ENCODE data around the gene PHC2. TPM values are rescaled to one million over a fixed set of nuclear protein-coding genes. Genes with fewer than 3 reads are reported as not detected.

PHC2 gene
- total RNA-seq, 6 experiments from 2014 or later, result 49.3 to 86.5 (median 66.8) TPM

DNA sequence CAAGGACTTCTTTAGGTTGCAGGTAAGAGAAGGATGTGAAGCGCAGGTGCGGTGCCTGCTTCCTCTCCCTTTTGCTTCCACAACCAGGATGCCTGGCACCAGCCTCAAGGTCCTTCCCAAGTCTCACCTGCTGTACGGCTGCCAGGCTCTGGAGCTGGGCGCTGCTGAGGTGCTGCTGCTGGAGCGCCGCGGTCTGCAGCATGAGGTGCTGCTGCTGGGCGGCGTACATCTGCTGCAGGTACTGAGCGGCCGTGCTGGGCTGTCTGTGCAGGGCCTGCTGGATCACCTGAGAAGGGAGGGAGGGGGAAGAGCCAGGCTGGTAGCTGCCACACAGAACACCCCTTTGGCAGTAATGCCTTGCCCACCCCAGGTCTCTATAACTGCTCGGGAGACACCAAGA, 58.7 kb downstream of the PHC2 start:
- DNase-seq (no peak), ATAC-seq (no peak)
- 90% methylated on average over 2 of the region's 12 CpGs for WGBS (ENCODE audit: insufficient coverage, low coverage, low lambda C conversion rate, missing lambda C conversion rate)
- no peak for TF ChIP-seq POLR2A (IDR thresholded peaks at IDR 0.05)
- Histone ChIP-seq H3K36me3 (no peaks in the 10 kb centered on the region), H3K27ac (no peak overlapping the region), H3K4me3 (no peak overlapping the region), H3K4me1 (no peaks in the 10 kb centered on the region), H3K9me3 (no peaks in the 10 kb centered on the region), H3K27me3 (no peaks in the 10 kb centered on the region)
- intact Hi-C loops (cut with DNase I), result no loop called here

DNA sequence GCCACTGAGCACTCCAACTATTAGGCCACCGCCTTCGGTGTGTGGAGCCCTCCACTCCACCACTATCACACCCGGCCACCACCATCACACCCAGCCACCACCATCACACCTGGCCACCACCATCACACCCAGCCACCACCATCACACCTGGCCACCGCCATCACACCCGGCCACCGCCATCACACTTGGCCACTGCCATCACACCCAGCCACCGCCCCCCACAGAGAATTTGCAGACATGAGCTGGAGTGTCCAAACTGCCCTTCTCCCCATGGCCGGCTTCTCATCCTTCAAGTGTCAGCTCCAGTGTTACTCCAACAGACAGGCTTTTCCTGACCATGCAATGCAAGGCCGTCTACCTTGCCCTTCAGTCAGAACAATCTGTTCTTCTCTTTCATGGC, 59.6 kb downstream of the PHC2 start:
- no peaks in the 10 kb centered on the region for H3K9me3 ChIP-seq
- no peaks in the 10 kb centered on the region for H3K27me3 ChIP-seq
- no peak overlapping the region for H3K27ac ChIP-seq
- H3K4me1 ChIP-seq, result no peaks in the 10 kb centered on the region
- DNase-seq (no peak), ATAC-seq (no peak)
- intact Hi-C loops (cut with DNase I), result no loop called here
- TF ChIP-seq POLR2A (IDR thresholded peaks at IDR 0.05), result no peak
- TF ChIP-seq, protein P1, sequence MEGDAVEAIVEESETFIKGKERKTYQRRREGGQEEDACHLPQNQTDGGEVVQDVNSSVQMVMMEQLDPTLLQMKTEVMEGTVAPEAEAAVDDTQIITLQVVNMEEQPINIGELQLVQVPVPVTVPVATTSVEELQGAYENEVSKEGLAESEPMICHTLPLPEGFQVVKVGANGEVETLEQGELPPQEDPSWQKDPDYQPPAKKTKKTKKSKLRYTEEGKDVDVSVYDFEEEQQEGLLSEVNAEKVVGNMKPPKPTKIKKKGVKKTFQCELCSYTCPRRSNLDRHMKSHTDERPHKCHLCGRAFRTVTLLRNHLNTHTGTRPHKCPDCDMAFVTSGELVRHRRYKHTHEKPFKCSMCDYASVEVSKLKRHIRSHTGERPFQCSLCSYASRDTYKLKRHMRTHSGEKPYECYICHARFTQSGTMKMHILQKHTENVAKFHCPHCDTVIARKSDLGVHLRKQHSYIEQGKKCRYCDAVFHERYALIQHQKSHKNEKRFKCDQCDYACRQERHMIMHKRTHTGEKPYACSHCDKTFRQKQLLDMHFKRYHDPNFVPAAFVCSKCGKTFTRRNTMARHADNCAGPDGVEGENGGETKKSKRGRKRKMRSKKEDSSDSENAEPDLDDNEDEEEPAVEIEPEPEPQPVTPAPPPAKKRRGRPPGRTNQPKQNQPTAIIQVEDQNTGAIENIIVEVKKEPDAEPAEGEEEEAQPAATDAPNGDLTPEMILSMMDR (IDR thresholded peaks at IDR 0.05), result no peak
- WGBS (ENCODE audit: insufficient coverage, low coverage, low lambda C conversion rate, missing lambda C conversion rate), result 83% methylated on average over 7 of the region's 9 CpGs
- H3K36me3 ChIP-seq, result no peaks in the 10 kb centered on the region
- no peak overlapping the region for H3K4me3 ChIP-seq

DNA sequence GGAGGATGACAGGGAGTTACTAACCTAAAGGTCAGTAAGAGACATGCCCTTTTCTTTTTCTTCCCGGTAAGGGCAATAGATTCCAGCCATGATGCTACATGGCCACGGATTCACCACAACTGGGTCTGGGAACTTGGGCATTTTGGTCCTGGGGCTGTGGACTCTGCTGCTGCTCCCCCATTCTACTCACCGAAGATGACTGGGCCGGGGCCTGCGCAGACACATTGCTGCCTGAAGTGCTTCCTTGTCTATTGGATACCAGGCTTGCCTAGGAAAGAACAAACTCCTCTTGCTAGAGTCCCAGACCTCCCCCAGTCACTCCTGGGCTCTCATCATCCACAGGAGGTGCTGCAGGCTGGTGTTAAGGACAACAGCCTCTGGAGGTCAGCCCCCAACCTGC, 60.1 kb downstream of the PHC2 start:
- intact Hi-C loops (cut with DNase I), result no loop called here
- no peaks in the 10 kb centered on the region for H3K4me1 ChIP-seq
- TF ChIP-seq, protein P1 (IDR thresholded peaks at IDR 0.05), result no peak
- no peak for TF ChIP-seq POLR2A (IDR thresholded peaks at IDR 0.05)
- no peak overlapping the region for H3K27ac ChIP-seq
- H3K9me3 ChIP-seq, result no peaks in the 10 kb centered on the region
- ATAC-seq (no peak), DNase-seq (no peak)
- no peak overlapping the region for H3K4me3 ChIP-seq
- no CpG with 5 or more reads among the region's 5 CpGs for WGBS (ENCODE audit: insufficient coverage, low coverage, low lambda C conversion rate, missing lambda C conversion rate)
- no peaks in the 10 kb centered on the region for H3K36me3 ChIP-seq
- H3K27me3 ChIP-seq, result no peaks in the 10 kb centered on the region

DNA sequence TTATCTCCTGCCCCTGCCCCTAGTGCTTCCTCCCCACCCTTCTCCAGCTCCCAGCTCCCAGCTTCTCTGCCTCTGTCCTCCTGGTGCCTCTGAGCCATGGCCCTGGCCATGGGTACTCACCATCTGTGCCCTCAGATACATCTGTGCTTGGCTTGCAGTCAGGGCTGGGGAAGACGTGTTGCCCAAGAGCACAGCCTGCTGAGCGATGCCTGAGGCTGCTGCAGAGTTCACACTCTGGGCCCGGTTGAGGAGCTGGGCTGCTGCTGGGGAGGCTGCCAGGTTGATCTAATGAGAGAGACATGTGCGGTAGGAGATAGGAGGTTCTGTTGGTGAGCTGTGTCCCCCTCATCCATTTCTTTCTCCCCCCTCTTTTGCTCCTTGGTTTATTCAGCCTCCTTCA, 60.6 kb downstream of the PHC2 start:
- no peaks in the 10 kb centered on the region for H3K4me1 ChIP-seq
- WGBS (ENCODE audit: insufficient coverage, low coverage, low lambda C conversion rate, missing lambda C conversion rate), result 53% methylated on average over 3 of the region's 4 CpGs
- no peaks in the 10 kb centered on the region for H3K9me3 ChIP-seq
- H3K27me3 ChIP-seq, result no peaks in the 10 kb centered on the region
- no peaks in the 10 kb centered on the region for H3K36me3 ChIP-seq
- intact Hi-C loops (cut with DNase I), result no loop called here
- no peak overlapping the region for H3K4me3 ChIP-seq
- DNase-seq, result no peak
- no peak for TF ChIP-seq POLR2A (IDR thresholded peaks at IDR 0.05)
- TF ChIP-seq, protein P1 (IDR thresholded peaks at IDR 0.05), result no peak
- H3K27ac ChIP-seq, result no peak overlapping the region
- no peak for ATAC-seq

DNA sequence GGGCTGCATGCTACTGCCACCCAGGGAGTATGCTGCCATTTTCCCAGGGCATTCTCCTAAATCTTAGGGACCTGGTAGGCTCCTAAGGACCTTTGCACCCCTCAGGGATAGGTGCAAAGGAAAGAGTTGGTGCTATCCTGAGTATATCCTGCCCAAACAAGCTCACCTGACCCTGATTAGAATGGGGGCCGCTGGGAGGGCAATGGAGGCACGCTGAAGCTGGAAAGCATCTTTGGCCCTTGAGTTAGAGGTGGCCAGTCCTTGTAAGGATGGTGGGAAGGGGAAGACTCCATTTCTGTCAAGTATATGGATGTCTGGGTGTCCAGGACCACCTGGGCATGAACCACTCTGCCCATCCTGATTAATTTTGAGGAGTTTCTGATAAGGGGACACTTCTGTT, 61.1 kb downstream of the PHC2 start:
- H3K36me3 ChIP-seq, result no peaks in the 10 kb centered on the region
- 20% methylated on average over 1 of the region's 2 CpGs for WGBS (ENCODE audit: insufficient coverage, low coverage, low lambda C conversion rate, missing lambda C conversion rate)
- no peak for ATAC-seq

DNA sequence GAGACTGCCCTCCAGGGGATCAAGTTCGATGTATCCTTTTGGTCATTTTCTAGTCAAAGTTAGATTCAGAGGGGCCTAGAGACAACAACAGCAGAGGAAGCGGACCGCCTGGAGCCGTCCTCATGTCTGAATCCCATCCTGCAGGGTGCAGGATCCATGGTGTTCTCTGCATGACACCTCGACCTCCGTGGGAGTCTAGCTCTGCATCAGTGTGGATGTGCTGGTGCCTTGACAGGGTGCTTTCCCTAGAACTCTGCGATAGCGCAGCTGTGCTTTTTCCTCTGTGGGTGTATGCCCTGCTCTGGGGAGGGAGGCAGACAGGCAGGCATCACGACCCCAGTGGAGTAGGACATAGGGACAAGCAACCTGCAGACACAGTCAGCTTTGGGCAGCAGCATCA, 61.8 kb downstream of the PHC2 start:
- Histone ChIP-seq H3K4me1 (no peaks in the 10 kb centered on the region), H3K27ac (no peak overlapping the region), H3K36me3 (no peaks in the 10 kb centered on the region), H3K9me3 (no peaks in the 10 kb centered on the region), H3K4me3 (no peak overlapping the region), H3K27me3 (no peaks in the 10 kb centered on the region)
- WGBS (ENCODE audit: insufficient coverage, low coverage, low lambda C conversion rate, missing lambda C conversion rate), result 81% methylated on average over 5 of the region's 9 CpGs
- TF ChIP-seq, protein P1 (IDR thresholded peaks at IDR 0.05), result no peak
- no peak for TF ChIP-seq POLR2A (IDR thresholded peaks at IDR 0.05)
- DNase-seq, result no peak
- intact Hi-C loops (cut with DNase I), result loop anchor here (5.0 kb wide), 1 partner anchor 72 kb away; no protein-coding TSS in a partner anchor
- no peak for ATAC-seq

More for the DNA sequence above, 61.1 kb downstream of the PHC2 start:
- no peaks in the 10 kb centered on the region for H3K4me1 ChIP-seq
- H3K9me3 ChIP-seq, result no peaks in the 10 kb centered on the region
- DNase-seq, result no peak
- H3K27ac ChIP-seq, result no peak overlapping the region
- H3K27me3 ChIP-seq, result no peaks in the 10 kb centered on the region
- intact Hi-C loops (cut with DNase I), result loop anchor here (5.0 kb wide), 1 partner anchor 72 kb away; no protein-coding TSS in a partner anchor
- no peak overlapping the region for H3K4me3 ChIP-seq
- TF ChIP-seq POLR2A (IDR thresholded peaks at IDR 0.05), result no peak
